ENCODE data around the gene DGKD. TPM values are rescaled to one million over a fixed set of nuclear protein-coding genes. Genes with fewer than 3 reads are reported as not detected.

Gene DGKD
- total RNA-seq, 1 experiment from 2014 or later = 105 TPM

GRCh38 chr2:233474308-233475160, 120.2 kb downstream of the DGKD start:
- H3K4me3 Mint-ChIP-seq (ENCODE audit: unreplicated experiment) = no peak overlapping the region
- Histone ChIP-seq H3K36me3 (ENCODE audit: control insufficient read depth, insufficient read depth, low read length) (no peaks in the 10 kb centered on the region), H3K4me1 (no peaks in the 10 kb centered on the region), H3K27me3 (replicated peaks; ENCODE audit: control insufficient read depth, insufficient read depth, low read length) (no peaks in the 10 kb centered on the region), H3K4me3 (ENCODE audit: low read depth, low read length) (no peak overlapping the region), H3K9me3 (no peaks in the 10 kb centered on the region)
- H3K27me3 Mint-ChIP-seq (ENCODE audit: insufficient read depth, unreplicated experiment) = no peaks in the 10 kb centered on the region
- H3K27ac Mint-ChIP-seq (ENCODE audit: unreplicated experiment) = no peak overlapping the region
- H3K4me1 Mint-ChIP-seq (ENCODE audit: low read depth, unreplicated experiment) = no peaks in the 10 kb centered on the region
- DNase-seq = no peak
- intact Hi-C loops (cut with micrococcal nuclease; ENCODE audit: unreplicated experiment) = no loop called here
- POLR2A ChIA-PET = no interaction called here
- peaks cover 67% of the 10 kb centered on the region for H3K36me3 Mint-ChIP-seq (ENCODE audit: insufficient read depth, unreplicated experiment)
- BruUV-seq (replicated peaks) = no TSS peak
- TF ChIP-seq, protein P1, sequence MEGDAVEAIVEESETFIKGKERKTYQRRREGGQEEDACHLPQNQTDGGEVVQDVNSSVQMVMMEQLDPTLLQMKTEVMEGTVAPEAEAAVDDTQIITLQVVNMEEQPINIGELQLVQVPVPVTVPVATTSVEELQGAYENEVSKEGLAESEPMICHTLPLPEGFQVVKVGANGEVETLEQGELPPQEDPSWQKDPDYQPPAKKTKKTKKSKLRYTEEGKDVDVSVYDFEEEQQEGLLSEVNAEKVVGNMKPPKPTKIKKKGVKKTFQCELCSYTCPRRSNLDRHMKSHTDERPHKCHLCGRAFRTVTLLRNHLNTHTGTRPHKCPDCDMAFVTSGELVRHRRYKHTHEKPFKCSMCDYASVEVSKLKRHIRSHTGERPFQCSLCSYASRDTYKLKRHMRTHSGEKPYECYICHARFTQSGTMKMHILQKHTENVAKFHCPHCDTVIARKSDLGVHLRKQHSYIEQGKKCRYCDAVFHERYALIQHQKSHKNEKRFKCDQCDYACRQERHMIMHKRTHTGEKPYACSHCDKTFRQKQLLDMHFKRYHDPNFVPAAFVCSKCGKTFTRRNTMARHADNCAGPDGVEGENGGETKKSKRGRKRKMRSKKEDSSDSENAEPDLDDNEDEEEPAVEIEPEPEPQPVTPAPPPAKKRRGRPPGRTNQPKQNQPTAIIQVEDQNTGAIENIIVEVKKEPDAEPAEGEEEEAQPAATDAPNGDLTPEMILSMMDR (IDR thresholded peaks at IDR 0.05; ENCODE audit: insufficient read depth in 1 of 2, low read depth in 1 of 2, low read length in 1 of 2, severe bottlenecking in 1 of 2, unreplicated experiment in 1 of 2) = no peak
- H3K9me3 Mint-ChIP-seq (ENCODE audit: unreplicated experiment) = no peaks in the 10 kb centered on the region
- CTCF ChIA-PET = no interaction called here

DNA sequence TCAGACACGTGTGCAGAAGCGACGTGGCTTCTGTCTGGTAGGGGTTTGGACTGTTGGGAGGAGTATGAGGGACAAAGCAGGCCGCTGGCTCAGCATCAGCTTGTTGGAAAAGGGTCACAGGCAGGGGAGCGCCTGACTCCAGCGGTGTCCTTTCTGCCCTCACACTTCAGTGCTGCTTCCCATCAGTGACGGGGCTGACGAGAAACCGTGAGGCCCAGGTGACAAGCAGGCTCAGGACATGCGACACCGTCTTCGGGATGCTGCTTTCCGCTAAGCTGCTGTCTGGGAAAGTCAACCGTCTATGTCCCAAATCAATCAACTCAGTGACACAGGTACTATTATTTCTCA, 121.7 kb downstream of the DGKD start:
- no peaks in the 10 kb centered on the region for H3K4me1 ChIP-seq
- DNase-seq = no peak
- H3K9me3 Mint-ChIP-seq (ENCODE audit: unreplicated experiment) = no peaks in the 10 kb centered on the region
- no peaks in the 10 kb centered on the region for H3K27me3 Mint-ChIP-seq (ENCODE audit: insufficient read depth, unreplicated experiment)
- no peak overlapping the region for H3K4me3 Mint-ChIP-seq (ENCODE audit: unreplicated experiment)
- POLR2A ChIA-PET = no interaction called here
- no peak overlapping the region for H3K27ac Mint-ChIP-seq (ENCODE audit: unreplicated experiment)
- no peaks in the 10 kb centered on the region for H3K27me3 ChIP-seq (replicated peaks; ENCODE audit: control insufficient read depth, insufficient read depth, low read length)
- peaks cover 7% of the 10 kb centered on the region for H3K4me1 Mint-ChIP-seq (ENCODE audit: low read depth, unreplicated experiment)
- H3K36me3 ChIP-seq (ENCODE audit: control insufficient read depth, insufficient read depth, low read length) = no peaks in the 10 kb centered on the region
- H3K9me3 ChIP-seq = no peaks in the 10 kb centered on the region
- CTCF ChIA-PET = no interaction called here
- no TSS peak for BruUV-seq (replicated peaks)
- peaks cover 67% of the 10 kb centered on the region for H3K36me3 Mint-ChIP-seq (ENCODE audit: insufficient read depth, unreplicated experiment)
- TF ChIP-seq, protein P1 (IDR thresholded peaks at IDR 0.05; ENCODE audit: insufficient read depth in 1 of 2, low read depth in 1 of 2, low read length in 1 of 2, severe bottlenecking in 1 of 2, unreplicated experiment in 1 of 2) = no peak
- intact Hi-C loops (cut with micrococcal nuclease; ENCODE audit: unreplicated experiment) = no loop called here
- H3K4me3 ChIP-seq (ENCODE audit: low read depth, low read length) = no peak overlapping the region

- H3K4me1 ChIP-seq = no peaks in the 10 kb centered on the region
- H3K4me3 ChIP-seq (ENCODE audit: low read depth, low read length) = no peak overlapping the region
- POLR2A ChIA-PET = no interaction called here
- intact Hi-C loops (cut with micrococcal nuclease; ENCODE audit: unreplicated experiment) = no loop called here
- DNase-seq = no peak
- Mint-ChIP-seq H3K36me3 (ENCODE audit: insufficient read depth, unreplicated experiment) (peaks cover 66% of the 10 kb centered on the region), H3K4me3 (ENCODE audit: unreplicated experiment) (no peak overlapping the region), H3K4me1 (ENCODE audit: low read depth, unreplicated experiment) (peaks cover 7% of the 10 kb centered on the region), H3K27me3 (ENCODE audit: insufficient read depth, unreplicated experiment) (no peaks in the 10 kb centered on the region), H3K9me3 (ENCODE audit: unreplicated experiment) (no peaks in the 10 kb centered on the region), H3K27ac (ENCODE audit: unreplicated experiment) (no peak overlapping the region)
- no TSS peak for BruUV-seq (replicated peaks)
- H3K9me3 ChIP-seq = no peaks in the 10 kb centered on the region
- H3K36me3 ChIP-seq (ENCODE audit: control insufficient read depth, insufficient read depth, low read length) = no peaks in the 10 kb centered on the region
- TF ChIP-seq, protein P1 (IDR thresholded peaks at IDR 0.05; ENCODE audit: insufficient read depth in 1 of 2, low read depth in 1 of 2, low read length in 1 of 2, severe bottlenecking in 1 of 2, unreplicated experiment in 1 of 2) = no peak
- H3K27me3 ChIP-seq (replicated peaks; ENCODE audit: control insufficient read depth, insufficient read depth, low read length) = no peaks in the 10 kb centered on the region
- CTCF ChIA-PET = no interaction called here
Measured at GRCh38 chr2:233476651-233477547, 122.6 kb downstream of the DGKD start.

All from Caco-2 (cell line).